CD4-positive, alpha-beta T cell treated with Interleukin-10 for 1 hour (primary cell): ENCODE measurements around the gene VAMP8.
"Not testable (repeated sequence)": the region's sequence is repeated elsewhere in the genome, so short reads cannot be mapped to it uniquely, and the experiment has no call there.

Experiments used
- DNase-seq: peaks from one replicate; pipeline ENCODE4 v3.0.0-alpha.2; 2020

Gene VAMP8

DNA sequence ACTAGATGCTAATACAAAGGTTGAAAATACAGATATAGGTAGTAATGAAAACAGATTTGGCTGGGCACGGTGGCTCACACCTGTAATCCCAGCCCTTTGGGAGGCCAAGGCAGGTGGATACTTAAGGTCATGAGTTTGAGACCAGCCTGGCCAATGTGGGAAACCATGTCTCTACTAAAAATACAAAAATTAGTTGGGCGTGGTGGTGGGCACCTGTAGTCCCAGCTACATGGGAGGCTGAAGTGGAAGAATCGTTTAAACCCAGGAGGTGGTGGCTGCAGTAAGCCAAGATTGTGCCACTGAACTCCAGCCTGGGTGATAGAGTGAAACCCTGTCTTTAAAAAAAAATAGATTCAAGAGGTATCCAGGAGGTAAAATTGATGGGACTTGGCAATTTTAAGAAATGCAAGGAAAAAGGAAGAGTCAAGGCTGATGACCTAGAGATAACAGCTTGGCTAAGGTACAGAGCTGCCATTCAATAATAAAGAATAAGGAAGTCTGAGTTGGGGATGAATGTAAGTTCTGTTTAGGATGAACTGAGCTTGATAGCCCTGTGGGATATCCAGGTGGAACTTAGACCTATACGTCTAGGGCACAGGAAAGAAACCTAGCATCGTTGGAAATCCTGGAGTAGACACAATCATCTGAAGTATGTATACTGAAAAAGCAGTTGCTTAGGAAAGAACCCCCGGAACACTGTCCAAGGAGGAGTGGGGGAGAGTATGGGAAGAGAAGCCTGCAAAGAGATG, 29.4 kb upstream of the VAMP8 start:
- no peak for DNase-seq

DNA sequence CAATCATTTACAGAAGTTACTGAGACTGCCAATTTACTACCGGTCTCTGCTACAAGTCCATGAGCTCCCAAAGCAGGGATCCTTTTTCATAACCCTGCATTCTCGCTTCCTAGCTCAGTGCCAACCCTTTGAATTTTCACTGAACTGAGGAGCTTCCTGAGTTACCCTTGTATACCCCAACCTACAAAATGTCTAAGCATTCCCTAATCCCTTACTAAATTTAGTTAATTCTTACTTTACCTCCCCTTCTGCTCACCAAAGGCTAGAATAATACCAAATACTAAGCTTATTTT, 28.8 kb upstream of the VAMP8 start:
- no peak for DNase-seq

- no peak for DNase-seq
Observed at GRCh38 chr2:85549095-85549494, 28.3 kb upstream of the VAMP8 start.

- DNase-seq: no peak
Observed at GRCh38 chr2:85549826-85550225, 27.6 kb upstream of the VAMP8 start.

- DNase-seq: no peak
Observed at GRCh38 chr2:85550486-85550885, 26.9 kb upstream of the VAMP8 start.

DNA sequence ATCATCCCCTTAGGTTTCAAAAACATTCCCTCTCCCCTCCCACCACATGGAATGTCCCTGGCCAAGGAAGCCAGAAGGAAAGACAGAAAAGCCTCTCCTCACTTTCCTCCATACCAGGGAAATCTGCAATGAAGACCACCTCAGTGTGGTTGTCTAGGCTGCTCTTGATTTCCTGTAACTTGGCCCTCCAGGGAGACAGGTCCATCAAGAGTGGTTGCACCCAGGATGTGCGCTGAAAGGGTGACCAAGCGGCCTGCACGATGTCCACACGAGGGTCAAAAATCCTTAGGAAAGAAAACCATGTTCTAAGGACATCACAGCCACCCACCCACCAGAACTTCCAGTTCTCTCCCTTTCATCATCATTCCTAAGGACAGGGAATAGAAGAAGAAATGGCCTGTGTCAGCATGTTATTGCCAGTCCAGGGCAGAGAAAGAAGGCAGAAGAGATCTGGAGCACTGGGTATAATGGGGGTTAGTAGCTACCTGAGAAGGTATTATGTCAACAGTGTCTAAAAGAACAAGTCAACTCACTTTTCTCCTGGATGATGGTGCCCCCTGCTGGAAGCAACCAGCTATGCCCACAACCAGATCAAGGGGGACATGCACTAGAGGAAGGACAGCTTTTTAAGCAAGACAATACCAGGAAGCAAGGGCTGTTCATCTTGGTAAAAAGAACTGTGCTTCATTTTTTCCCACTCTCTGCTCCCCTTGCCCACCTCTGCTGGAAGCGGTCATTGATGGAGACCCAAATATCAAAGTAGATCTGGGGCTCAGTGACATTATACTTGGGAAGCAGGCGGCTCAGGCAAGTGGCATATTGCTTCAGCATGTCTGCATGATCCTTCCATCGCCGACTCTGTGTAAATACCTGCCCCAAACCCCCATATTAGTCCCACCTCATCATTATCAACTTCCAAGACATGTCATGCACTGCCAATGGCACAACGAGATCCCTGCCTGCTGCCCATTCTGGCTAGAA, 25.4 kb upstream of the VAMP8 start:
- DNase-seq: peak; percentile 93

DNA sequence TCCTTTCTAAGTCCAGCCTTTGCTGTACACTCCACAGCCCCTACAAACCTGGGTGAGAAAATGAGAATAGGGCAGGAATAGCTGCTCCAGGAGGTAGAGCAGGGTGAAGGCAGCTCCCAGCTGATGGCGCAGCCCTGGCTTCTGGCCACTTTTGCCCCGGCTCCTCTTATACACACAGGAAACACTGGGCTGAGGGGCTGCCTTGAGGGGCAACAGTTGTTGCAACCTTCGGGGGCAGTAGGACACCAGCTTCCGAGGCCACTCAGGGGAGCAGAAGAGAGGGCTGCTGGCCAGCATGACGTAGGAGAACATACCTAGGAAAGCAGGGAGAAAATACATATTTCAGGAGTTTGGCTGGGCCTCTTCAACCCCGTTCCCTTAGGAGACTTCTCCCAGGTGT, 24.2 kb upstream of the VAMP8 start:
- no peak for DNase-seq

GRCh38 chr2:85554980-85555612, 22.3 kb upstream of the VAMP8 start:
- DNase-seq: no peak

- no peak for DNase-seq
Observed at GRCh38 chr2:85557130-85557529, 20.3 kb upstream of the VAMP8 start.

DNA sequence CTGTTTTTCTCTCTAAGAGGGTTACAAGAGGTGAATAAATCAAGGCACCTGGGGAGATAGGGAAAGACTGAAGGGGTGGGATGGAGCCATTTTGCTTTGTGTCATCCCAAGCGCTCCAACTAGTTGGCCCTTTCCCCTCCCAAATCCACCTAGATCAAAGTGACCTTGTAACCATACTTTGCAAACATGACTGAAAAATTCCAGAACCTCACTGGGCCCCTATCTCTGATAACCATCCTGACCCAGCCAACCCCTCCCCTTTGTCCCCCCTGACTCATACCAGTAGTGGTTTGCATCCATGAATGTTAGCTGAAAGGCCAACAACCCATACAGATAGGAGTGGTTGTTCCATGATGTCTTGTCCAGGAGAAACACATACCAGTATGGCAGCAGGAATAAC, 19.2 kb upstream of the VAMP8 start:
- no peak for DNase-seq

DNA sequence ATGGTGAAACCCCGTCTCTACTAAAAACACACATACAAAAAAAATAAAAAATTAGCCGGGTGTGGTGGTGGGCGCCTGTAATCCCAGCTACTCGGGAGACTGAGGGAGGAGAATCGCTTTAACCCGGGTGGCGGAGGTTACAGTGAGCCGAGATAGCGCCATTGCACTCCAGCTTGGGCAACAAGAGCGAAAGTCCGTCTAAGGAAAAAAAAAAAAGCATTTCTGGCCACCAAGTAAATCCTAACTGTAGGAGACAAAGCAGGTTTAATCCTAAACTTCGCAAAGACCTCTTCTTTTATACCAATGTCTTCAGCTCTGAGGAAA, 17.0 kb upstream of the VAMP8 start:
- DNase-seq: not testable (repeated sequence)

GRCh38 chr2:85560812-85561279, 16.5 kb upstream of the VAMP8 start:
- no peak for DNase-seq

- peak; percentile 96 for DNase-seq
Observed at GRCh38 chr2:85561280-85562212, 15.8 kb upstream of the VAMP8 start, which contains the start of gene GGCX. Gene GGCX, minus strand, starts transcription at chr2:85561493. Its CDS starts 65 bp downstream, at chr2:85561428.

- DNase-seq: no peak
Observed at GRCh38 chr2:85564144-85564563, 13.2 kb upstream of the VAMP8 start.

- DNase-seq: no peak
Observed at GRCh38 chr2:85566265-85566664, 11.1 kb upstream of the VAMP8 start.

DNA sequence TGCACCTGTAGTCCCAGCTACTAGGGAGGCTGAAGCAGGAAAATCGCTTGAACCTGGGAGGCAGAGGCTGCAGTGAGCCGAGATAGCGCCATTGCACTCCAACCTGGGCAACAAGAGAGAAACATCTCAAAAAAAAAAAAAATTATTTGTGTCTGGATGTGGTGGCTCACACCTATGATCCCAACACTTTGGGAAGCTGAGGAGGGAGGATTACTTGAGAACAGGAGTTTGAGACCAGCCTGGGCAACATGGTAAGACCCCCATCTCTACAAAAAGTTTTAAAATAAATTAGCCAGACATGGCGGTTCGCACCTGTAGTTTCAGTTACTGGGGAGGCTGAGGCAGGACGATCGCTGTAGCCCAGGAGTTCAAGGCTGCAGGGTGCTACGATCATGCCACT, 1.6 kb upstream of the VAMP8 start:
- DNase-seq: no peak

- no peak for DNase-seq
Observed at GRCh38 chr2:85577063-85577385, 362 bp upstream of the VAMP8 start.

GRCh38 chr2:85578243-85579180, 1.1 kb downstream of the VAMP8 start:
- DNase-seq: peak; percentile 30

- DNase-seq: no peak
Observed at GRCh38 chr2:85579266-85579935, 2.0 kb downstream of the VAMP8 start.

GRCh38 chr2:85580206-85580605, 2.8 kb downstream of the VAMP8 start:
- no peak for DNase-seq

DNA sequence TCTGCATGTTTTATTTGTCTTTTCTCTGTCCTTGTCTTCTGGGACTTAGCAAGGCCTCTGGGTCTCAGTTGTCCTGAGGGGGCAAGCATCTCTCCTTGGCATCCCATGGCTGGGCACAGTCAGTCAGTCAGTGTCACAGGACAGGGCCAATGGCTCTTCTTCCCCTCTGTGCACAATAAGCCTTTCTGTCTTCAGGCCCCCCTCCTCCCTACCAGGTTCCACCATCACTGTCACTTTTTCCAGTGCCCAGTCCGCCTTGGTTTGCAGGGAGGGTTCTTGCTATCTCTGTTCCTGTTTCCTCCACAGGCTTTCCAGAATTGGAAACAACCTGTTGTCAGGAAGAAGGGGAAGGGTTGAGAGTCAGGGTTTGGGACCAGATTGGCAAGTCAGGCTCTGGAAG, 5.1 kb downstream of the VAMP8 start:
- DNase-seq: no peak
